GM12892 (cell line): ENCODE data around the gene CTAG1B.
"Not testable (repeated sequence)": the region's sequence is repeated elsewhere in the genome, so short reads cannot be mapped to it uniquely, and the experiment has no call there.

ENCODE experiments used
- POLR2A ChIP-seq: IDR thresholded peaks from 2 replicates; pipeline ENCODE4 v1.6.1; 2011; ENCODE audit warnings: low read depth, low read length, control low read depth
- POLR2AphosphoS5 ChIP-seq: IDR thresholded peaks from 2 replicates; pipeline ENCODE4 v1.6.1; 2011; ENCODE audit warnings: low read depth, low read length, control low read depth

- not testable (repeated sequence) for TF ChIP-seq POLR2AphosphoS5, POLR2A
These were observed 14.6 kb upstream of the CTAG1B start for GRCh38 chrX:154633661-154634060.
